Measurements from ENCODE around the gene BARD1.

DNA sequence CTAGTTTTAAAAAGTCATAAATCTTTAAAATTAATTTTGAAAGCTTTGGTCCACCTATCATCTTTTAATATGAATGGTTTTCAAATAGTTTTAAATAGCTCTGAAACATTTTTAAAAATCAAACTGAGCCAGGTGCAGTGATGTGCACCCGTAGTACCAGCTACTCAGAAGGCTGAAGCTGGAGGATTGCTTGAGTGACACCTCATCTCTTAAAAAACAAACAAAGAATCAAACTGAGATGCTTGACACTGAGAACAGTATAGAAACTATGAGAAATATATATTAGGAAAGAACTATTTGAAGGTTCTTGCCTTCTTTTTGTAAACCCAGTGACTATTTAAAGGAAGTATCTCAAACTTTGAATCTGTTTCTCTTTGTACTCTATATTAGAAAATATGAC, 67.4 kb downstream of the BARD1 start:
- TF ChIP-seq, protein P1, sequence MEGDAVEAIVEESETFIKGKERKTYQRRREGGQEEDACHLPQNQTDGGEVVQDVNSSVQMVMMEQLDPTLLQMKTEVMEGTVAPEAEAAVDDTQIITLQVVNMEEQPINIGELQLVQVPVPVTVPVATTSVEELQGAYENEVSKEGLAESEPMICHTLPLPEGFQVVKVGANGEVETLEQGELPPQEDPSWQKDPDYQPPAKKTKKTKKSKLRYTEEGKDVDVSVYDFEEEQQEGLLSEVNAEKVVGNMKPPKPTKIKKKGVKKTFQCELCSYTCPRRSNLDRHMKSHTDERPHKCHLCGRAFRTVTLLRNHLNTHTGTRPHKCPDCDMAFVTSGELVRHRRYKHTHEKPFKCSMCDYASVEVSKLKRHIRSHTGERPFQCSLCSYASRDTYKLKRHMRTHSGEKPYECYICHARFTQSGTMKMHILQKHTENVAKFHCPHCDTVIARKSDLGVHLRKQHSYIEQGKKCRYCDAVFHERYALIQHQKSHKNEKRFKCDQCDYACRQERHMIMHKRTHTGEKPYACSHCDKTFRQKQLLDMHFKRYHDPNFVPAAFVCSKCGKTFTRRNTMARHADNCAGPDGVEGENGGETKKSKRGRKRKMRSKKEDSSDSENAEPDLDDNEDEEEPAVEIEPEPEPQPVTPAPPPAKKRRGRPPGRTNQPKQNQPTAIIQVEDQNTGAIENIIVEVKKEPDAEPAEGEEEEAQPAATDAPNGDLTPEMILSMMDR (IDR thresholded peaks at IDR 0.05), result no peak
- TF ChIP-seq POLR2A (IDR thresholded peaks at IDR 0.05), result no peak
